Measurements from ENCODE around the gene AFP.

The AFP gene

GRCh38 chr4:73470728-73471127 lies 34.7 kb downstream of the AFP start:
- DNase-seq = no peak

- peak; percentile 15 for DNase-seq
These were observed 41.2 kb downstream of the AFP start for GRCh38 chr4:73477176-73477575.

- no peak for DNase-seq
These were observed 43.3 kb downstream of the AFP start for GRCh38 chr4:73479323-73479722.

- no peak for DNase-seq
These were observed 45.3 kb downstream of the AFP start, which contains the start of gene AFM for GRCh38 chr4:73481358-73481757. Gene AFM (plus strand): TSS chr4:73481745. CDS start chr4:73481776, 31 bp downstream.

GRCh38 chr4:73485085-73485484 lies 49.1 kb downstream of the AFP start:
- DNase-seq = no peak

GRCh38 chr4:73485596-73485995 lies 49.6 kb downstream of the AFP start:
- no peak for DNase-seq

GRCh38 chr4:73486497-73486896 lies 50.5 kb downstream of the AFP start:
- no peak for DNase-seq

- no peak for DNase-seq
These were observed 51.2 kb downstream of the AFP start for GRCh38 chr4:73487233-73487632.

GRCh38 chr4:73499996-73500765 lies 64.2 kb downstream of the AFP start:
- DNase-seq = no peak

- no peak for DNase-seq
These were observed 65.7 kb downstream of the AFP start for GRCh38 chr4:73501664-73502265.

GRCh38 chr4:73505567-73505966 lies 69.5 kb downstream of the AFP start:
- DNase-seq = no peak
